CD4-positive, CD25-positive, alpha-beta regulatory T cell (primary cell): Measurements from ENCODE around the gene DRC7. TPM values are rescaled to one million over a fixed set of nuclear protein-coding genes. Genes with fewer than 3 reads are reported as not detected.
"Not testable (repeated sequence)": the region's sequence is repeated elsewhere in the genome, so short reads cannot be mapped to it uniquely, and the experiment has no call there.

ENCODE experiments used
- ATAC-seq, 2 donors: fragments of 150-1000 bp; cut with Tn5 transposase; one replicate each; pipeline ENCODE4 v1.10.0; 2021; ENCODE audit warnings: low read depth in 2 of 2, moderate number of reproducible peaks in 2 of 2, moderate library complexity in 1 of 2
- DNase-seq, 3 donors: peaks; one replicate each; pipeline versions ENCODE4 v3.0.0 to v3.0.0-alpha.2; 2012 to 2022; ENCODE audit warnings: mixed read lengths in 1 of 3
- H3K27ac ChIP-seq: one replicate; pipeline ENCODE4 v1.7.0; 2013; ENCODE audit warnings: mild to moderate bottlenecking, low read length; ENCODE audit not compliant: insufficient read depth, poor library complexity, severe bottlenecking
- H3K27me3 ChIP-seq: one replicate; pipeline ENCODE4 v1.7.0; 2013; ENCODE audit warnings: low read length; ENCODE audit not compliant: control insufficient read depth, insufficient read depth
- H3K36me3 ChIP-seq: one replicate; pipeline ENCODE4 v1.7.0; 2013; ENCODE audit warnings: mild to moderate bottlenecking, low read length, moderate library complexity; ENCODE audit not compliant: control insufficient read depth, insufficient read depth
- H3K4me1 ChIP-seq: 2 replicates; pipeline ENCODE4 v1.7.0; 2013; ENCODE audit warnings: mild to moderate bottlenecking, low read length; ENCODE audit not compliant: insufficient read depth, control insufficient read depth, poor library complexity, severe bottlenecking
- H3K4me3 ChIP-seq: one replicate; pipeline ENCODE4 v1.7.0; 2013; ENCODE audit warnings: low read depth, mild to moderate bottlenecking, low read length, moderate library complexity
- H3K9me3 ChIP-seq, 2 experiments: 1 replicate in 1 of 2; 2 replicates in 1 of 2; pipeline ENCODE4 v1.7.0; 2013; ENCODE audit warnings: low read length in 2 of 2, mild to moderate bottlenecking in 1 of 2, moderate library complexity in 1 of 2; ENCODE audit not compliant: control insufficient read depth in 2 of 2
- H3K27ac Mint-ChIP-seq, 3 donors: one replicate each; pipeline ENCODE4 v1.8.0; 2020 to 2022; ENCODE audit warnings: mild to moderate bottlenecking in 3 of 3, mixed read lengths in 3 of 3, moderate library complexity in 2 of 3
- H3K27me3 Mint-ChIP-seq: one replicate; pipeline ENCODE4 v1.8.0; 2022; ENCODE audit warnings: mild to moderate bottlenecking, mixed read lengths
- H3K36me3 Mint-ChIP-seq: one replicate; pipeline ENCODE4 v1.8.0; 2020; ENCODE audit warnings: mixed read lengths
- H3K4me1 Mint-ChIP-seq, 4 donors: one replicate each; pipeline ENCODE4 v1.8.0; 2020 to 2022; ENCODE audit warnings: mixed read lengths in 4 of 4, mild to moderate bottlenecking in 1 of 4
- H3K4me3 Mint-ChIP-seq, 4 donors: one replicate each; pipeline ENCODE4 v1.8.0; 2020 to 2022; ENCODE audit warnings: mild to moderate bottlenecking in 4 of 4, mixed read lengths in 4 of 4, moderate library complexity in 3 of 4
- H3K9me3 Mint-ChIP-seq, 7 donors: one replicate each; pipeline ENCODE4 v1.8.0; 2020 to 2022; ENCODE audit warnings: mixed read lengths in 7 of 7, mild to moderate bottlenecking in 3 of 7, moderate library complexity in 2 of 7
- polyA plus RNA-seq, 4 donors: library from polyadenylated mRNA; unstranded; fragments of 300-500 nt; fragmentation: Illumina TruSeq; gene quantifications; one replicate each; pipeline ENCODE4 v1.2.3, GENCODE V29; 2021
- total RNA-seq: library from RNA; stranded (reverse); gene quantifications from one replicate; pipeline ENCODE4 v1.2.3, GENCODE V29; 2022

Gene DRC7
- total and polyA plus RNA-seq, 5 donors from 2014 or later, result not detected

GRCh38 chr16:57771141-57771785 is 76.7 kb downstream of the DRC7 start:
- H3K27ac Mint-ChIP-seq, result no peak overlapping the region
- Histone ChIP-seq H3K27me3 (no peaks in the 10 kb centered on the region), H3K36me3 (no peaks in the 10 kb centered on the region), H3K4me3 (no peak overlapping the region), H3K4me1 (no peaks in the 10 kb centered on the region), H3K9me3 (no peaks in the 10 kb centered on the region), H3K27ac (no peak overlapping the region)
- H3K27me3 Mint-ChIP-seq, result no peaks in the 10 kb centered on the region
- H3K36me3 Mint-ChIP-seq, result no peaks in the 10 kb centered on the region
- H3K4me1 Mint-ChIP-seq, result no peaks in the 10 kb centered on the region
- DNase-seq (no peak), ATAC-seq (no peak)
- H3K9me3 Mint-ChIP-seq, result no peaks in the 10 kb centered on the region
- H3K4me3 Mint-ChIP-seq, result no peak overlapping the region

GRCh38 chr16:57773019-57773418 is 78.4 kb downstream of the DRC7 start:
- Histone ChIP-seq H3K36me3 (no peaks in the 10 kb centered on the region), H3K27me3 (no peaks in the 10 kb centered on the region), H3K4me3 (no peak overlapping the region), H3K4me1 (no peaks in the 10 kb centered on the region), H3K27ac (no peak overlapping the region), H3K9me3 (no peaks in the 10 kb centered on the region)
- no peak overlapping the region for H3K27ac Mint-ChIP-seq
- DNase-seq (no peak), ATAC-seq (no peak)
- H3K4me1 Mint-ChIP-seq, result no peaks in the 10 kb centered on the region
- H3K27me3 Mint-ChIP-seq, result peaks cover 4% of the 10 kb centered on the region
- H3K36me3 Mint-ChIP-seq, result no peaks in the 10 kb centered on the region
- H3K4me3 Mint-ChIP-seq, result no peak overlapping the region
- no peaks in the 10 kb centered on the region for H3K9me3 Mint-ChIP-seq

- ATAC-seq (no peak), DNase-seq (no peak)
- Mint-ChIP-seq H3K9me3 (no peaks in the 10 kb centered on the region), H3K27ac (no peak overlapping the region), H3K27me3 (peaks cover 4% of the 10 kb centered on the region), H3K36me3 (no peaks in the 10 kb centered on the region), H3K4me1 (no peaks in the 10 kb centered on the region), H3K4me3 (no peak overlapping the region)
- Histone ChIP-seq H3K4me1 (no peaks in the 10 kb centered on the region), H3K27ac (no peak overlapping the region), H3K27me3 (no peaks in the 10 kb centered on the region), H3K9me3 (no peaks in the 10 kb centered on the region), H3K4me3 (no peak overlapping the region), H3K36me3 (no peaks in the 10 kb centered on the region)
These were observed 79.2 kb downstream of the DRC7 start for GRCh38 chr16:57773655-57774295.

- Mint-ChIP-seq H3K4me1 (no peaks in the 10 kb centered on the region), H3K27ac (no peak overlapping the region), H3K27me3 (peaks cover 4% of the 10 kb centered on the region), H3K9me3 (no peaks in the 10 kb centered on the region), H3K4me3 (peak overlapping the region in 1 of 4 donors; percentile 38), H3K36me3 (no peaks in the 10 kb centered on the region)
- no peaks in the 10 kb centered on the region for H3K9me3 ChIP-seq
- ATAC-seq (no peak), DNase-seq (no peak)
- H3K27me3 ChIP-seq, result no peaks in the 10 kb centered on the region
- no peak overlapping the region for H3K27ac ChIP-seq
- H3K4me1 ChIP-seq, result no peaks in the 10 kb centered on the region
- H3K36me3 ChIP-seq, result no peaks in the 10 kb centered on the region
- H3K4me3 ChIP-seq, result no peak overlapping the region
These were observed 80.2 kb downstream of the DRC7 start for GRCh38 chr16:57774705-57775285.

GRCh38 chr16:57775661-57776469 is 81.3 kb downstream of the DRC7 start:
- H3K36me3 Mint-ChIP-seq, result no peaks in the 10 kb centered on the region
- no peaks in the 10 kb centered on the region for H3K9me3 Mint-ChIP-seq
- no peak overlapping the region for H3K27ac Mint-ChIP-seq
- no peak overlapping the region for H3K4me3 Mint-ChIP-seq
- H3K27me3 ChIP-seq, result no peaks in the 10 kb centered on the region
- no peak overlapping the region for H3K4me3 ChIP-seq
- H3K4me1 Mint-ChIP-seq, result no peaks in the 10 kb centered on the region
- H3K27ac ChIP-seq, result no peak overlapping the region
- H3K9me3 ChIP-seq, result no peaks in the 10 kb centered on the region
- peaks cover 4% of the 10 kb centered on the region for H3K27me3 Mint-ChIP-seq
- no peaks in the 10 kb centered on the region for H3K4me1 ChIP-seq
- ATAC-seq, result no peak
- no peaks in the 10 kb centered on the region for H3K36me3 ChIP-seq
- DNase-seq, result no peak

- no peak overlapping the region for H3K27ac ChIP-seq
- ATAC-seq, result no peak
- Mint-ChIP-seq H3K27me3 (peaks cover 9% of the 10 kb centered on the region), H3K27ac (no peak overlapping the region), H3K9me3 (peaks cover 0 to 1% (median 0%) of the 10 kb centered on the region in 7 donors), H3K4me1 (no peaks in the 10 kb centered on the region), H3K36me3 (no peaks in the 10 kb centered on the region), H3K4me3 (no peak overlapping the region)
- no peaks in the 10 kb centered on the region for H3K27me3 ChIP-seq
- H3K4me3 ChIP-seq, result no peak overlapping the region
- no peaks in the 10 kb centered on the region for H3K9me3 ChIP-seq
- no peaks in the 10 kb centered on the region for H3K36me3 ChIP-seq
- no peak for DNase-seq
- H3K4me1 ChIP-seq, result no peaks in the 10 kb centered on the region
These were observed 84.1 kb downstream of the DRC7 start for GRCh38 chr16:57778658-57779057.

- not testable (repeated sequence) for H3K27ac Mint-ChIP-seq, H3K9me3 ChIP-seq, H3K9me3 Mint-ChIP-seq, H3K27ac ChIP-seq, H3K4me1 ChIP-seq, H3K4me1 Mint-ChIP-seq, H3K27me3 Mint-ChIP-seq, DNase-seq, H3K36me3 ChIP-seq, H3K27me3 ChIP-seq, H3K4me3 ChIP-seq, ATAC-seq, H3K36me3 Mint-ChIP-seq, H3K4me3 Mint-ChIP-seq
These were observed 85.2 kb downstream of the DRC7 start for GRCh38 chr16:57779836-57780235.
